Fibroblast of pulmonary artery (primary cell): Measurements from ENCODE around the gene SOX30.

Source experiments
- DNase-seq: peaks from one replicate; pipeline ENCODE4 v3.0.0-alpha.2; 2010; ENCODE audit warnings: low read depth
- H3K4me3 ChIP-seq: replicated peaks from 2 replicates; pipeline ENCODE4 v1.5.1; 2011; ENCODE audit warnings: low read depth, mild to moderate bottlenecking, control low read depth, low read length, moderate library complexity
- CTCF ChIP-seq: IDR thresholded peaks from 2 replicates; pipeline ENCODE4 v1.5.1; 2011; ENCODE audit warnings: mild to moderate bottlenecking, control low read depth, low read length, inconsistent platforms; ENCODE audit errors: missing control alignments

The SOX30 gene

DNA sequence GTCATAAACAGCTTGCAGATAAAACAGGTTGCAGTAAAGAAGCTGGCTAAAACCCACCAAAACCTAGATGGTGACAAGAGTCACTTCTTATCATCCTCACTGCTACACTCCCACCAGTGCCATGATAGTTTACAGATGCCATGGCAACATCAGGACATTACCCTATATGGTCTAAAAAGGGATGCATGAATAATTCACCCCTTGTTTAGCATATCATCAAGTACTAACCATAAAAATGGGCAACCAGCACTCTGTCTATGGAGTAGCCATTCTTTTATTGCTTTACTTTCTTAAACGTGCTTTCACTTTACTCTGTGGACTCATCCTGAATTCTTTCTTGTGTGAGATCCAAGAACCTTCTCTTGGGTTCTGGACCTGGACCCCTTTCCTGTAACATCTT is 6.7 kb upstream of the SOX30 start:
- TF ChIP-seq CTCF, result no peak
- no peak for DNase-seq
- no peak overlapping the region for H3K4me3 ChIP-seq

DNA sequence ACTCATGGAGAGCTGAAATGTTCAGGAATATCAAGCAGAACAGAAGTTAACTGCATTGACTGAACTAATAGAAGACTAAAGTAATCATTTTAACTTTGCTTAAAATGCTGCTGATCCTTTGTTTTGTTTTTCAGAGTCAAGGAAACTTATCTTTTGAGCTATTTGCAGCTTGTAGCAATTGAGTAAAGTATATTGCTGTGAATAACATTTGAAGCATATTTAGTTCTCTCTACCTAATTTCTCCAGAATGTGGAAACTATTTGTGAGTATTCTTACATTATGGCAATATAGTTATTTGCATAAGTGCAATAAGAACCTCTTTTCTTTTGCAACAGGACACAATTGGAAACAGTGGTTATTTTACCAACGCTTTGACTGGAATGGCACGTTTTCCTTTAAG is 5.3 kb upstream of the SOX30 start:
- H3K4me3 ChIP-seq, result no peak overlapping the region
- DNase-seq, result no peak
- TF ChIP-seq CTCF, result no peak

DNA sequence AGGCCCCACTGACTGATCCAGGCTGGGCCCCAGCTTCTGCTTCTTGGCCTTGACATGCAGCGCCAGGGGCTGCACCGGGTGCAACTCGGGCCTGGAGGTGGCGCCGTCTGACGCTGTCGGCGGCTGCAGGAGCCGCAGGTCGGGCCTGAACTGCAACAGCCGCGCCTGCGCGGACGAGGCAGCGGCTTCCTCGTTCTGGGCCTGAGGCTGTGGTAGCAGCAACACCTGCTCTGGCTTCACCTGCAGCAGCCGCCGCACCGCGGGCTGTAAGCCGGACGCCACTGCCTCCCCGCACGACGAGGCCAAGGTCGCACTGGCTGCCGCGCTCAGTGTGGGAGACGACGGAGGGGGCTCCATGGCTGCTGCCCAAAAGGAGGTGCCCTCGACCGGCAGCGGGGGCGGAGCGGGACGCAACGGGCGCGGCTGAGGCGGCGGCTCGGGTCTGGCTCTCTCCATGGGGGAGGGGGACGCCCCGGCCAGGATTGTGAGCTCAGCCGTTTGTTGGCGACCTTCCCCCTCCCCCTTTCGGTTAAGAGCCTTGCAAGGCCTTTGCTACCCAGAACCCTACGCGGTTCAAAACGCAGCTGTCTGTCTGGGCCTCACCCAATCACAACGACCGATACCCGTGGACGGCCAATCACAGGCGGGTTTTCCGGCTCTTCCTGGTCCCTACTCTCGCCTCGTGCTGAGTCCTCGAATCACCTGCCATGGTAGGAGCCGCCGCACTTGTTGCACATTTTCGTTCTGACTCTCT is 438 bp downstream of the SOX30 start:
- TF ChIP-seq CTCF, result peak; percentile 23
- DNase-seq, result peak; percentile 53
- peak overlapping the region; percentile 37 for H3K4me3 ChIP-seq

DNA sequence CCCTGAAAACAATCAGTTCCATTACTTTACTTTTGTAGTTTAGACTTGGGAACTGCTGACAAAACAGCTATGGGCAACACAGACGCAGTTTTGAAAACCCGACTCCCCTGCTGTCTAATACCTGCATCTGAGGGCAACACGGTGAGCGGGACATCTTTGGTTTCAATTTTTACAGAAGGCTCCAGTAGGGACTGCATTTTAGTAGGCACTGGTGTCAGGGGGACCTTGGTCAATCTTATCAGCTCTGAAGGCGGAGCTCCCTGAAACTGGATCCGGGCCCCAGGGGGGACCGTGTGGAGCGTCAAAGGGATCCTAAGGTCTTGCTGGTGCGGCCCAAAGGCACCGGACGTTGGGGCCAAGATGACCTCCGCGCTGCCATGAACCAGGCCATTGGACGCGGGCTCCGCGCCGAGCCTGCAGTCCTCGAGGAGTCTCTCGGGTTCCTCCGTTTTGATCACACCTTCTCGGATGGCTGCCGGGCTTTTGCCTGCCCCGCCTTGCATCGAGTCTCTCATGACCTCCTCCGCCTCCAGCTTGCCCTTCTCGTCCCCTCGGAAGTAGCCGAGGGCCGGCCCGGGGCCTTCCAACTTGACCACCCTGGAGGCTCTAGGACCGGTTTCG is 1.1 kb downstream of the SOX30 start:
- H3K4me3 ChIP-seq, result no peak overlapping the region
- no peak for TF ChIP-seq CTCF
- no peak for DNase-seq

DNA sequence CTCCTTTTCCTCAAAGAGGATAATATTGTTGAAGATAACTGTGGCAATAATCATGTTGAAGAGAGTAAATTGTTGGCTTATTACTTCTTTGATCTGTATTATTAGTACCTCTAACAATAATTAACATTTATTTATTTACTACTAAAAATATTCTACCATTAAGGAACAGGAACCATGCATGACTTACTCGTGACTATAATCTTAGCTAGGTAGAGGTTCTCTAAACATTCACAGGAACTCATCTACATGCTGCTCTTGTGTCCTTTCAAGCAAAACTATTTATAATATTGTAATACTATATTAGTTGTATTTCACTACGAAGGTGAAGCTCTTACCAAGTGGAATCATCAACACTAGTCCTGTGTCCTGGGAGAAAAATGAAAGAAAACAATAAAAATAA is 3.1 kb downstream of the SOX30 start:
- H3K4me3 ChIP-seq, result no peak overlapping the region
- no peak for TF ChIP-seq CTCF
- DNase-seq, result no peak

GRCh38 chr5:157648275-157648990 is 3.8 kb downstream of the SOX30 start:
- H3K4me3 ChIP-seq, result no peak overlapping the region
- DNase-seq, result no peak

More at GRCh38 chr5:157648275-157648990, 3.8 kb downstream of the SOX30 start:
- no peak for TF ChIP-seq CTCF
